ENCODE data around the gene TMEM186. TPM values are rescaled to one million over a fixed set of nuclear protein-coding genes. Genes with fewer than 3 reads are reported as not detected.
"Not testable (repeated sequence)": the region's sequence is repeated elsewhere in the genome, so short reads cannot be mapped to it uniquely, and the experiment has no call there.

Gene TMEM186
- total RNA-seq, 1 donor = 6.5 TPM

GRCh38 chr16:8775359-8775758 is 22.1 kb downstream of the TMEM186 start:
- DNase-seq (ENCODE audit: low read depth in 2 of 3, low spot score in 2 of 3) = no peak

- no peak for DNase-seq (ENCODE audit: low read depth in 2 of 3, low spot score in 2 of 3)
These were observed 23.2 kb downstream of the TMEM186 start for GRCh38 chr16:8774208-8774607.

GRCh38 chr16:8773537-8773936 is 23.9 kb downstream of the TMEM186 start:
- DNase-seq (ENCODE audit: low read depth in 2 of 3, low spot score in 2 of 3) = no peak

- DNase-seq (ENCODE audit: low read depth in 2 of 3, low spot score in 2 of 3) = no peak
These were observed 28.7 kb downstream of the TMEM186 start for GRCh38 chr16:8768692-8769091.

- DNase-seq (ENCODE audit: low read depth in 2 of 3, low spot score in 2 of 3) = no peak
These were observed 29.2 kb downstream of the TMEM186 start for GRCh38 chr16:8768283-8768682.

- DNase-seq (ENCODE audit: low read depth in 2 of 3, low spot score in 2 of 3) = no peak
These were observed 30.3 kb downstream of the TMEM186 start for GRCh38 chr16:8767176-8767575.

- no peak for DNase-seq (ENCODE audit: low read depth in 2 of 3, low spot score in 2 of 3)
These were observed 32.8 kb downstream of the TMEM186 start for GRCh38 chr16:8764525-8765250.

GRCh38 chr16:8763899-8764298 is 33.5 kb downstream of the TMEM186 start:
- DNase-seq (ENCODE audit: low read depth in 2 of 3, low spot score in 2 of 3) = no peak

- no peak for DNase-seq (ENCODE audit: low read depth in 2 of 3, low spot score in 2 of 3)
These were observed 34.4 kb downstream of the TMEM186 start for GRCh38 chr16:8763083-8763482.

- DNase-seq (ENCODE audit: low read depth in 2 of 3, low spot score in 2 of 3) = no peak
These were observed 35.2 kb downstream of the TMEM186 start for GRCh38 chr16:8762254-8762653.

- no peak for DNase-seq (ENCODE audit: low read depth in 2 of 3, low spot score in 2 of 3)
These were observed 36.4 kb downstream of the TMEM186 start for GRCh38 chr16:8761078-8761477.

- no peak for DNase-seq (ENCODE audit: low read depth in 2 of 3, low spot score in 2 of 3)
These were observed 37.4 kb downstream of the TMEM186 start for GRCh38 chr16:8760021-8760420.

GRCh38 chr16:8758022-8758421 is 39.4 kb downstream of the TMEM186 start:
- no peak for DNase-seq (ENCODE audit: low read depth in 2 of 3, low spot score in 2 of 3)

- no peak for DNase-seq (ENCODE audit: low read depth in 2 of 3, low spot score in 2 of 3)
These were observed 40.7 kb downstream of the TMEM186 start for GRCh38 chr16:8756755-8757154.

- DNase-seq (ENCODE audit: low read depth in 2 of 3, low spot score in 2 of 3) = no peak
These were observed 43.9 kb downstream of the TMEM186 start for GRCh38 chr16:8753416-8754054.

GRCh38 chr16:8752706-8753105 is 44.7 kb downstream of the TMEM186 start:
- no peak for DNase-seq (ENCODE audit: low read depth in 2 of 3, low spot score in 2 of 3)

- DNase-seq (ENCODE audit: low read depth in 2 of 3, low spot score in 2 of 3) = no peak
These were observed 45.7 kb downstream of the TMEM186 start for GRCh38 chr16:8751481-8752311.

- DNase-seq (ENCODE audit: low read depth in 2 of 3, low spot score in 2 of 3) = not testable (repeated sequence)
These were observed 48.5 kb downstream of the TMEM186 start for GRCh38 chr16:8748944-8749343.
